ENCODE results near the gene TPI1.

DNA sequence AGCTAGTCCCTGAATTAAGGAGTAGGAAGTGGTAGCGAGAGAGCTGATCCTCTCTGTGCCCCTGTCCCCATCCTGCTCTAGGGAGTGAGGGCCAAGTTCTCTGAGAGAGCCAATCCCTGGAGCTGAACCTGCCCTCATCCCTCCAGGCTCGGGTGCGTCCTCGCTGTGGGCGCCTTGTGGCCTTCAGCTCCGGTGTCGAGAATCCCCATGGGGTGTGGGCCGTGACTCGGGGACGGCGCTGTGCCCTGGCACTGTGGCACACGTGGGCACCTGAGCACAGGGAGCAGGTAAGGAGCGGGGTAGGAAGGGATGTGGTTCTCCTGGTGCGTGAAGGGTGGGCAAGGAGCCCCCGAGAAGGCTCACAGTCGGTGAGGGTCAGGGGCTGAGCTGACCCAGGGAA, 28.5 kb upstream of the TPI1 start:
- no peak for TF ChIP-seq CTCF (IDR thresholded peaks at IDR 0.05)
- no peak for TF ChIP-seq POLR2A (IDR thresholded peaks at IDR 0.05)

Data from thyroid gland (tissue), 4 donors.